Measurements from ENCODE around the gene COL20A1. TPM values are rescaled to one million over a fixed set of nuclear protein-coding genes. Genes with fewer than 3 reads are reported as not detected.
A peak's percentile ranks its signal among the peaks of the same experiment; 100 is the strongest.

The COL20A1 gene
- total and polyA plus RNA-seq, 2 of the 13 experiments (the other 11 are each of a cell fraction or from before 2014, with no cell fraction given) = not detected

- TF ChIP-seq ATF5 (CRISPR knock-in tag; IDR thresholded peaks at IDR 0.05; ENCODE audit: low read depth) = no peak
- TF ChIP-seq KLF16 (CRISPR knock-in tag; IDR thresholded peaks at IDR 0.05) = peak in 1 of 2 experiments; percentile 76; a peak in 2 of 4 replicates
- TF ChIP-seq ZNF841 (CRISPR knock-in tag; IDR thresholded peaks at IDR 0.05; ENCODE audit: borderline replicate concordance) = no peak
- TF ChIP-seq ZNF619 (CRISPR knock-in tag; IDR thresholded peaks at IDR 0.05) = peak; percentile 18; the same call in 1 of the 2 replicates
- TF ChIP-seq ARNT2 (CRISPR knock-in tag; IDR thresholded peaks at IDR 0.05; ENCODE audit: low read depth) = peak; percentile 79
- TF ChIP-seq ZBTB46 (CRISPR knock-in tag; IDR thresholded peaks at IDR 0.05; ENCODE audit: borderline replicate concordance) = no peak
- TF ChIP-seq RERE (CRISPR knock-in tag; IDR thresholded peaks at IDR 0.05; ENCODE audit: low read depth) = 0 out of 2 replicates have a peak, but pooled peaks have one; percentile 36
- TF ChIP-seq, protein P1, sequence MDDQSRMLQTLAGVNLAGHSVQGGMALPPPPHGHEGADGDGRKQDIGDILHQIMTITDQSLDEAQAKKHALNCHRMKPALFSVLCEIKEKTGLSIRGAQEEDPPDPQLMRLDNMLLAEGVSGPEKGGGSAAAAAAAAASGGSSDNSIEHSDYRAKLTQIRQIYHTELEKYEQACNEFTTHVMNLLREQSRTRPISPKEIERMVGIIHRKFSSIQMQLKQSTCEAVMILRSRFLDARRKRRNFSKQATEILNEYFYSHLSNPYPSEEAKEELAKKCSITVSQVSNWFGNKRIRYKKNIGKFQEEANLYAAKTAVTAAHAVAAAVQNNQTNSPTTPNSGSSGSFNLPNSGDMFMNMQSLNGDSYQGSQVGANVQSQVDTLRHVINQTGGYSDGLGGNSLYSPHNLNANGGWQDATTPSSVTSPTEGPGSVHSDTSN (CRISPR knock-in tag; IDR thresholded peaks at IDR 0.05; ENCODE audit: borderline replicate concordance) = no peak
- TF ChIP-seq ZNF446 (CRISPR knock-in tag; IDR thresholded peaks at IDR 0.05) = peak; percentile 94
- peak; percentile 61 for TF ChIP-seq MNT (IDR thresholded peaks at IDR 0.05)
- TF ChIP-seq NFYB (CRISPR knock-in tag; IDR thresholded peaks at IDR 0.05) = peak; percentile 68
- peak; percentile 72; the same call in 1 of the 2 replicates for TF ChIP-seq ZNF335 (CRISPR knock-in tag; IDR thresholded peaks at IDR 0.05)
- TF ChIP-seq, protein P2, sequence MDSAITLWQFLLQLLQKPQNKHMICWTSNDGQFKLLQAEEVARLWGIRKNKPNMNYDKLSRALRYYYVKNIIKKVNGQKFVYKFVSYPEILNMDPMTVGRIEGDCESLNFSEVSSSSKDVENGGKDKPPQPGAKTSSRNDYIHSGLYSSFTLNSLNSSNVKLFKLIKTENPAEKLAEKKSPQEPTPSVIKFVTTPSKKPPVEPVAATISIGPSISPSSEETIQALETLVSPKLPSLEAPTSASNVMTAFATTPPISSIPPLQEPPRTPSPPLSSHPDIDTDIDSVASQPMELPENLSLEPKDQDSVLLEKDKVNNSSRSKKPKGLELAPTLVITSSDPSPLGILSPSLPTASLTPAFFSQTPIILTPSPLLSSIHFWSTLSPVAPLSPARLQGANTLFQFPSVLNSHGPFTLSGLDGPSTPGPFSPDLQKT (CRISPR knock-in tag; IDR thresholded peaks at IDR 0.05; ENCODE audit: borderline replicate concordance) = no peak
These were observed 20.6 kb upstream of the COL20A1 start, which contains the start of gene ARFGAP1 (continued) for GRCh38 chr20:63272105-63273058.
